ENCODE measurements around the gene SEPTIN6. TPM values are rescaled to one million over a fixed set of nuclear protein-coding genes. Genes with fewer than 3 reads are reported as not detected.

Gene SEPTIN6
- total and polyA plus RNA-seq, 7 donors: 2.2 to 3.8 (median 2.9) TPM

- intact Hi-C loops (cut with DNase I): no loop called here
- ATAC-seq: no peak
Measured at GRCh38 chrX:119698845-119699244, 5.9 kb upstream of the SEPTIN6 start.

GRCh38 chrX:119696251-119696890, 3.4 kb upstream of the SEPTIN6 start:
- intact Hi-C loops (cut with DNase I): no loop called here
- H3K36me3 ChIP-seq (ENCODE audit: insufficient read depth in 1 of 2, low read depth in 1 of 2): no peaks in the 10 kb centered on the region
- TF ChIP-seq, protein P1, sequence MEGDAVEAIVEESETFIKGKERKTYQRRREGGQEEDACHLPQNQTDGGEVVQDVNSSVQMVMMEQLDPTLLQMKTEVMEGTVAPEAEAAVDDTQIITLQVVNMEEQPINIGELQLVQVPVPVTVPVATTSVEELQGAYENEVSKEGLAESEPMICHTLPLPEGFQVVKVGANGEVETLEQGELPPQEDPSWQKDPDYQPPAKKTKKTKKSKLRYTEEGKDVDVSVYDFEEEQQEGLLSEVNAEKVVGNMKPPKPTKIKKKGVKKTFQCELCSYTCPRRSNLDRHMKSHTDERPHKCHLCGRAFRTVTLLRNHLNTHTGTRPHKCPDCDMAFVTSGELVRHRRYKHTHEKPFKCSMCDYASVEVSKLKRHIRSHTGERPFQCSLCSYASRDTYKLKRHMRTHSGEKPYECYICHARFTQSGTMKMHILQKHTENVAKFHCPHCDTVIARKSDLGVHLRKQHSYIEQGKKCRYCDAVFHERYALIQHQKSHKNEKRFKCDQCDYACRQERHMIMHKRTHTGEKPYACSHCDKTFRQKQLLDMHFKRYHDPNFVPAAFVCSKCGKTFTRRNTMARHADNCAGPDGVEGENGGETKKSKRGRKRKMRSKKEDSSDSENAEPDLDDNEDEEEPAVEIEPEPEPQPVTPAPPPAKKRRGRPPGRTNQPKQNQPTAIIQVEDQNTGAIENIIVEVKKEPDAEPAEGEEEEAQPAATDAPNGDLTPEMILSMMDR (IDR thresholded peaks at IDR 0.05): no peak
- no peak overlapping the region for H3K27ac ChIP-seq
- no peaks in the 10 kb centered on the region for H3K4me1 ChIP-seq
- H3K27me3 ChIP-seq (ENCODE audit: insufficient read depth in 3 of 3, low read length in 2 of 3): no peaks in the 10 kb centered on the region
- DNase-seq (no peak), ATAC-seq (no peak)
- H3K4me3 ChIP-seq: no peak overlapping the region
- H3K9me3 ChIP-seq: no peaks in the 10 kb centered on the region
- WGBS, 3 donors: 75 to 89% (median 76%) methylated on average over 9 of the region's 9 CpGs

More at GRCh38 chrX:119698845-119699244, 5.9 kb upstream of the SEPTIN6 start:
- Histone ChIP-seq H3K4me3 (no peak overlapping the region), H3K27me3 (ENCODE audit: insufficient read depth in 3 of 3, low read length in 2 of 3) (no peaks in the 10 kb centered on the region), H3K9me3 (no peaks in the 10 kb centered on the region), H3K27ac (no peak overlapping the region), H3K4me1 (no peaks in the 10 kb centered on the region), H3K36me3 (ENCODE audit: insufficient read depth in 1 of 2, low read depth in 1 of 2) (no peaks in the 10 kb centered on the region)
- no peak for DNase-seq
- TF ChIP-seq, protein P1 (IDR thresholded peaks at IDR 0.05): peak; percentile 41

DNA sequence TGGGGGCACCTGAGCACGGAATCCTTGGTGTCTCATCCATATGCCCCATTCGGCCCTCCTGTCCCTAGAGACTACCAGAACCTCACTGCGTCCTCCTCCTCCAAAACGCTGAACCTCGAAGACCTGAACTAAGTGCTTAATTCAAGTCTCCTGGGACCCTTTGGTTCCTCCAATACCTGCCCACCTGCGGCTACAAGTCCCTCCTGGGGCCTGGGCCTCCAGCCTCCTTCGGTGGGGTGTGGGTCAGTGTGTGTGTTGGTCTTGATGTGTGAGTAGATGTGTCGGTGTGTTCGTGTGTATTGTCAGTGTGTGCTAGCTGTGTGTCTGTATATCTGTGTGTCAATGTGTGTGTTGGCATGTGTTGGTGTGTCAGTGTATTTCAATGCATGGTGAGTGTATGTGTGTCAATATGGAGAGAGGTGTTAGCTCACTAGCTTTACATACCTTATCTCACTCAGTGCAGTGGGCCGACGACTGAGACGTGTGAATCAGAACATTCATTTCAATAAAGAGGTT, 2.6 kb upstream of the SEPTIN6 start:
- H3K4me3 ChIP-seq: no peak overlapping the region
- 67 to 81% (median 76%) methylated on average over 10 to 12 of the region's 12 CpGs for WGBS, 3 donors
- no peak for ATAC-seq

GRCh38 chrX:119694601-119695534, 1.9 kb upstream of the SEPTIN6 start:
- no peak for DNase-seq

More for the DNA sequence above, 2.6 kb upstream of the SEPTIN6 start:
- intact Hi-C loops (cut with DNase I): no loop called here
- DNase-seq: no peak
- Histone ChIP-seq H3K27ac (no peak overlapping the region), H3K9me3 (no peaks in the 10 kb centered on the region), H3K4me1 (no peaks in the 10 kb centered on the region), H3K36me3 (ENCODE audit: insufficient read depth in 1 of 2, low read depth in 1 of 2) (no peaks in the 10 kb centered on the region), H3K27me3 (ENCODE audit: insufficient read depth in 3 of 3, low read length in 2 of 3) (no peaks in the 10 kb centered on the region)
- TF ChIP-seq, protein P1 (IDR thresholded peaks at IDR 0.05): no peak

More at GRCh38 chrX:119694601-119695534, 1.9 kb upstream of the SEPTIN6 start:
- no peaks in the 10 kb centered on the region for H3K27me3 ChIP-seq (ENCODE audit: insufficient read depth in 3 of 3, low read length in 2 of 3)
- ATAC-seq: no peak
- no peaks in the 10 kb centered on the region for H3K36me3 ChIP-seq (ENCODE audit: insufficient read depth in 1 of 2, low read depth in 1 of 2)
- intact Hi-C loops (cut with DNase I): no loop called here
- no peaks in the 10 kb centered on the region for H3K4me1 ChIP-seq
- no peak overlapping the region for H3K27ac ChIP-seq
- 73 to 86% (median 82%) methylated on average over 31 to 39 of the region's 39 CpGs for WGBS, 3 donors
- no peak overlapping the region for H3K4me3 ChIP-seq
- H3K9me3 ChIP-seq: no peaks in the 10 kb centered on the region
- TF ChIP-seq, protein P1 (IDR thresholded peaks at IDR 0.05): no peak
